SK-N-MC (cell line): ENCODE measurements around the gene RS1.

ENCODE experiments used
- DNase-seq: peaks from one replicate; pipeline ENCODE4 v3.0.0-alpha.2; 2011; ENCODE audit warnings: low read depth, low spot score
- H3K27ac ChIP-seq: fragments of 200-600 bp; sonication (generic); 2 replicates; pipeline ENCODE4 v1.5.1; 2016; ENCODE audit warnings: mixed run types
- H3K36me3 ChIP-seq: fragments of 200-600 bp; sonication (generic); 2 replicates; pipeline ENCODE4 v1.6.1; 2017; ENCODE audit warnings: antibody characterized with exemption, low read length, mixed read lengths; ENCODE audit not compliant: insufficient read depth
- H3K4me3 ChIP-seq: fragments of 200-600 bp; sonication (generic); 2 replicates; pipeline ENCODE4 v1.5.1; 2016
- H3K9ac ChIP-seq: fragments of 200-600 bp; sonication (generic); 2 replicates; pipeline ENCODE4 v1.8.0; 2017; ENCODE audit warnings: mixed run types, mixed read lengths; ENCODE audit not compliant: insufficient read length
- H3K9me3 ChIP-seq: fragments of 200-600 bp; sonication (generic); 2 replicates; pipeline ENCODE4 v1.6.1; 2017; ENCODE audit warnings: low read depth, mild to moderate bottlenecking, antibody characterized with exemption, low read length, moderate library complexity, mixed read lengths
- EZH2 ChIP-seq: fragments of 200-600 bp; sonication (generic); IDR thresholded peaks from one replicate; pipeline ENCODE4 v1.6.1; 2017; ENCODE audit warnings: antibody characterized with exemption
- FOXP2 ChIP-seq: optimal IDR thresholded peaks from 2 replicates; pipeline ENCODE3; 2011; ENCODE audit warnings: mild to moderate bottlenecking, moderate library complexity; ENCODE audit not compliant: insufficient read depth; ENCODE audit errors: extremely low read length, control extremely low read depth
- POLR2AphosphoS5 ChIP-seq: IDR thresholded peaks from 2 replicates; pipeline ENCODE4 v1.6.1; 2012; ENCODE audit warnings: mild to moderate bottlenecking, low read depth, low read length, borderline replicate concordance

The RS1 gene

DNA sequence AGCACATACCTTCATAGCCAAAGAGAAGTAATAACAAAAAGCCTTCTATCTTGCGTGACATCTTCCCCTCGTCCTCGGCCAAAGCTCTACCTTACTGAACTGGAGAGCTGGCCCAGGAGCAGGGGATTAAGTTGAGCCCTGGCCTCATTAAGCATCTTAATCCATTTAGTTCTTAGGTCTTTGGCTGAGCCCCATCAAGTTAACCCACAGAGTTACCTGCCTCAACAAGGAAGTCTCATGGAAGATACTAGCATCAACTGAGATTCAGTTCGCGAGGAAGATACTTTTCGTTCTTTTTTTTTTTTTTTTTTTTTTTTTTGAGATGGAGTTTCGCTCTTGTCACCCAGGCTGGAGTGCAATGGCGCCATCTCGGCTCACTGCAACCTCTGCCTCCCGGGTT is at the start of gene RS1:
Gene RS1 (minus strand): TSS at position 101 of the 400 bp plus-strand sequence. CDS start 40 bp downstream, at position 61.
- Histone ChIP-seq H3K9me3 (no peaks in the 10 kb centered on the region), H3K4me3 (no peak within 1 kb of the TSS), H3K9ac (no peak within 1 kb of the TSS), H3K36me3 (no peaks in the 10 kb centered on the region), H3K27ac (no peak within 1 kb of the TSS)
- TF ChIP-seq EZH2 (no peak), POLR2AphosphoS5 (no peak), FOXP2 (no peak)
- no peak for DNase-seq

GRCh38 chrX:18719852-18720251 is 47.9 kb upstream of the RS1 start:
- no peak overlapping the region for H3K9ac ChIP-seq
- no peak overlapping the region for H3K27ac ChIP-seq
- DNase-seq, result no peak
- no peaks in the 10 kb centered on the region for H3K9me3 ChIP-seq
- no peak overlapping the region for H3K4me3 ChIP-seq
- TF ChIP-seq EZH2 (no peak), POLR2AphosphoS5 (no peak), FOXP2 (no peak)
- H3K36me3 ChIP-seq, result no peaks in the 10 kb centered on the region

DNA sequence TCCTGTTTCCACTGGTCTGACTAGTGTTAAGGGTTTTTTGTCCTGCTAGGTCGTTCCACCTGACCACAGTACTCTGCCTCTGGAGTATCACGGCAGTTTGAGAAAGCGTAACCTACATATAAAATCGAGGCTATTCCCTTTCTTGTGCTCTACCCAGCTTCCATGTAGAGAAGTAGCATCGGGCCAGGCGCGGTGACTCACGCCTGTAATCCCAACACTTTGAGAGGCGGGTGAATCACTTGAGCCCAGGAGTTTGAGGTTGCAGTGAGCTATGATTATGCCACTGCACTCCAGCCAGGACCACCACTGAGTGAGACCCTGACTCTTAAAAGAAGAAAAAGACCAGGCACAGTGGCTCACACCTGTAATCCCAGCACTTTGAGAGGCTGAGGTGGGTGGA is 43.0 kb upstream of the RS1 start:
- no peak for TF ChIP-seq POLR2AphosphoS5
- TF ChIP-seq EZH2, result no peak
- no peak for TF ChIP-seq FOXP2
- Histone ChIP-seq H3K36me3 (no peaks in the 10 kb centered on the region), H3K9me3 (no peaks in the 10 kb centered on the region), H3K9ac (no peak overlapping the region), H3K27ac (no peak overlapping the region), H3K4me3 (no peak overlapping the region)
- no peak for DNase-seq

DNA sequence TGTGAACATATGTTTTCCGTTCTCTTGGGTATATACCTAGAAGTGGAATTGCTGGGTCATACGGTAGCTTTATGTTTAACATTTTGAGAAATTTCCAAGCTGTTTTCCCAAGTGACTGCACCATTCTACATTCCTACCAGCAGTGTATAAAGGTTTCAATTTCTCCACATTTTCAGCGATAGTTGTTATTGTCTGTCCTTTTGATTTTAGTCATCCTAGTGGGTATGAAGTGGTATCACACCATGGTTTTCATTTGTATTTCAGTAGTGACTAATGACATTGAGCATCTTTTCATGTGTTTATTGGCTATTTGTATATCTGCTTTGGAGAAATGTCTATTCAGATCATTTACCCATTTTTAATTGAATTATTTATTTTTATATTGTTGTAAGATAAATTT is 37.9 kb upstream of the RS1 start:
- Histone ChIP-seq H3K9ac (no peak overlapping the region), H3K27ac (no peak overlapping the region), H3K4me3 (no peak overlapping the region), H3K9me3 (no peaks in the 10 kb centered on the region), H3K36me3 (no peaks in the 10 kb centered on the region)
- no peak for DNase-seq
- TF ChIP-seq FOXP2, result no peak
- TF ChIP-seq POLR2AphosphoS5, result no peak
- no peak for TF ChIP-seq EZH2

DNA sequence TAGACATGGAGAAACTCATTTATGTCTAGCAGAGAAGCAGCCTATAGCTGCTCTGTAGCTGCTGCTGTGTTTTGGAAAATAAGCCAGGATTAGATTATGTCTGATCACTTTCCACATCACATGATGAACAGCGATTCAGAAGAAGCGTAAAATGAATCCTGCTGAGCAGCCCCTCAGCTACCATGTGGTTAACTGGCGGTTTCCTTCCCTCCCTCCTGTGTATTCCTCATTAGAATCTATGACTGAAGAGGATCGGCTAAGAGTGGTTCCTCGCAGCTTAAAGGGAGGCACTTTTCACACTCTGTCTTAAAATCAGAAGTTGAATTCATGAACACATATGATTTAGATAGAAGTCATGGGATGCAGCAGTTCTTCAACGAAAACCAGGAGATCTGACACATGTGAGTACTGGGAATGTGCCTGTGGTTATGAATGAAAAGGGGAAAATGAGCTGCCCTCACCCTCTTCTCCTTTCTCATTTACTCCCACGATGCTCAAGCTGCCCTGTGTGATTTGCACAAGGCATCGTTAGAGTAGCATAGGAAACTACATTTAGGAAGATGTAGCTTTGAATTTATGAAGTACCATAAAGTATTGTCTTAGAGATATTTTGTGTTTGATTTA is 35.6 kb upstream of the RS1 start, which contains the start of gene PPEF1:
Gene PPEF1 (plus strand): TSS at position 220 of the 624 bp plus-strand sequence. CDS start 136 bp downstream, at position 356.
- no peaks in the 10 kb centered on the region for H3K9me3 ChIP-seq
- no peak for TF ChIP-seq EZH2
- no peak for TF ChIP-seq FOXP2
- TF ChIP-seq POLR2AphosphoS5, result no peak
- peak within 1 kb of the TSS; percentile 9 for H3K9ac ChIP-seq
- DNase-seq, result peak; percentile 16
- peak within 1 kb of the TSS; percentile 56; the same call in 1 of the 2 replicates for H3K27ac ChIP-seq
- H3K4me3 ChIP-seq, result peak within 1 kb of the TSS; percentile 50
- H3K36me3 ChIP-seq, result no peaks in the 10 kb centered on the region

- no peak for DNase-seq
- no peaks in the 10 kb centered on the region for H3K36me3 ChIP-seq
- TF ChIP-seq EZH2 (no peak), POLR2AphosphoS5 (no peak), FOXP2 (no peak)
- no peaks in the 10 kb centered on the region for H3K9me3 ChIP-seq
- H3K4me3 ChIP-seq, result no peak overlapping the region
- no peak overlapping the region for H3K27ac ChIP-seq
- no peak overlapping the region for H3K9ac ChIP-seq
These were observed 30.7 kb upstream of the RS1 start for GRCh38 chrX:18702362-18703195.

- Histone ChIP-seq H3K9ac (no peak overlapping the region), H3K27ac (no peak overlapping the region), H3K9me3 (no peaks in the 10 kb centered on the region), H3K4me3 (no peak overlapping the region), H3K36me3 (no peaks in the 10 kb centered on the region)
- TF ChIP-seq FOXP2 (no peak), EZH2 (no peak), POLR2AphosphoS5 (no peak)
- no peak for DNase-seq
These were observed 29.9 kb upstream of the RS1 start for GRCh38 chrX:18701621-18702361.
